Epithelial cell of prostate (primary cell): ENCODE measurements around the gene KRTAP5-2.
"Not testable (repeated sequence)": the region's sequence is repeated elsewhere in the genome, so short reads cannot be mapped to it uniquely, and the experiment has no call there.

Experiments
- DNase-seq: peaks from one replicate; pipeline ENCODE4 v3.0.0-alpha.2; 2011; ENCODE audit warnings: low read depth, low spot score
- H3K27ac ChIP-seq: fragments of 450-650 bp; 2 replicates; pipeline ENCODE4 v1.5.1; 2017; ENCODE audit warnings: mild to moderate bottlenecking

The KRTAP5-2 gene

GRCh38 chr11:1597994-1598380 is at the start of gene KRTAP5-2:
TSS of gene KRTAP5-2 (minus strand) at chr11:1598294. CDS start at chr11:1598250, 44 bp downstream.
- no peak within 1 kb of the TSS for H3K27ac ChIP-seq
- DNase-seq = no peak

- not testable (repeated sequence) for H3K27ac ChIP-seq, DNase-seq
These were observed 48.4 kb upstream of the KRTAP5-2 start for GRCh38 chr11:1646540-1646939.

- DNase-seq = no peak
- no peak overlapping the region for H3K27ac ChIP-seq
These were observed 47.3 kb upstream of the KRTAP5-2 start for GRCh38 chr11:1645357-1645821.

- no peak for DNase-seq
- H3K27ac ChIP-seq = no peak overlapping the region
These were observed 46.7 kb upstream of the KRTAP5-2 start for GRCh38 chr11:1644601-1645356.

GRCh38 chr11:1643146-1643690 is 45.1 kb upstream of the KRTAP5-2 start:
- no peak overlapping the region for H3K27ac ChIP-seq
- DNase-seq = no peak

GRCh38 chr11:1642288-1643145 is 44.4 kb upstream of the KRTAP5-2 start:
- no peak for DNase-seq
- no peak overlapping the region for H3K27ac ChIP-seq

- DNase-seq = no peak
- H3K27ac ChIP-seq = no peak overlapping the region
These were observed 43.0 kb upstream of the KRTAP5-2 start for GRCh38 chr11:1641096-1641495.

GRCh38 chr11:1640076-1640946 is 42.2 kb upstream of the KRTAP5-2 start:
- no peak overlapping the region for H3K27ac ChIP-seq
- no peak for DNase-seq

- H3K27ac ChIP-seq = no peak overlapping the region
- DNase-seq = no peak
These were observed 41.6 kb upstream of the KRTAP5-2 start for GRCh38 chr11:1639666-1640065.

GRCh38 chr11:1639102-1639620 is 41.1 kb upstream of the KRTAP5-2 start:
- DNase-seq = no peak
- H3K27ac ChIP-seq = no peak overlapping the region

GRCh38 chr11:1638344-1638743 is 40.2 kb upstream of the KRTAP5-2 start:
- no peak for DNase-seq
- no peak overlapping the region for H3K27ac ChIP-seq

- H3K27ac ChIP-seq = no peak overlapping the region
- DNase-seq = no peak
These were observed 39.5 kb upstream of the KRTAP5-2 start for GRCh38 chr11:1637628-1638027.

GRCh38 chr11:1636291-1636950 is 38.3 kb upstream of the KRTAP5-2 start:
- no peak overlapping the region for H3K27ac ChIP-seq
- DNase-seq = no peak

GRCh38 chr11:1633864-1634263 is 35.8 kb upstream of the KRTAP5-2 start:
- no peak overlapping the region for H3K27ac ChIP-seq
- no peak for DNase-seq

- DNase-seq = no peak
- H3K27ac ChIP-seq = no peak overlapping the region
These were observed 34.1 kb upstream of the KRTAP5-2 start for GRCh38 chr11:1632053-1632714.

- no peak overlapping the region for H3K27ac ChIP-seq
- DNase-seq = no peak
These were observed 33.0 kb upstream of the KRTAP5-2 start for GRCh38 chr11:1631066-1631568.

GRCh38 chr11:1630271-1630670 is 32.2 kb upstream of the KRTAP5-2 start:
- DNase-seq = no peak
- H3K27ac ChIP-seq = no peak overlapping the region

GRCh38 chr11:1629326-1630185 is 31.5 kb upstream of the KRTAP5-2 start, which contains the start of gene KRTAP5-5:
TSS of gene KRTAP5-5 (plus strand) at chr11:1629775. CDS start at chr11:1629841, 66 bp downstream.
- DNase-seq = no peak

More at GRCh38 chr11:1629326-1630185, 31.5 kb upstream of the KRTAP5-2 start, which contains the start of gene KRTAP5-5:
- no peak within 1 kb of the TSS for H3K27ac ChIP-seq
